Stimulated activated CD8-positive, alpha-beta memory T cell treated with anti-CD3 and anti-CD28 coated beads, Interleukin-7, amount 100 ng/mL, for 1 hour (primary cell): ENCODE data around the gene RELCH.
A peak's percentile ranks its signal among the peaks of the same experiment; 100 is the strongest.

ENCODE experiments used
- DNase-seq, 2 donors: peaks; one replicate each; pipeline ENCODE4 v3.0.0-alpha.2; 2020; ENCODE audit warnings: low read depth in 2 of 2

Gene RELCH

DNA sequence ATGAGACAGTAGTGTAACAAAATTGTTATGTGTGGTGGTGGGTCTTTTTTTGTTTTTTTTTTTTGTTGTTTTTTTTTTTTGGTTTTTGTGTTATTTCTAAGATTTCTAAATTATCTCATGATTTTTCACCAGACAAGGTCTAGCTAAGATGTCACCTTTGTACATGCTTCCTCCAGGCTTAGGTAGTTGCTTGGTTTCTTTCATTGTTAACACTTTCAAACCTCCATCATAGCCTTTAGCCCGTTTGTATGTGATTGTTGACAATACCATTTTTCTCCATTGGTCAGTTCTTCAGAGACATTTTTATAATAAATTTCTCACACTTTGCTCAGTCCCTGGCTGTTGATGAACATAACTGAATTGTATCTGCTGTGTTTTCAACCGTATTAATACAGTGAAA, 2.2 kb downstream of the RELCH start:
- no peak for DNase-seq

DNA sequence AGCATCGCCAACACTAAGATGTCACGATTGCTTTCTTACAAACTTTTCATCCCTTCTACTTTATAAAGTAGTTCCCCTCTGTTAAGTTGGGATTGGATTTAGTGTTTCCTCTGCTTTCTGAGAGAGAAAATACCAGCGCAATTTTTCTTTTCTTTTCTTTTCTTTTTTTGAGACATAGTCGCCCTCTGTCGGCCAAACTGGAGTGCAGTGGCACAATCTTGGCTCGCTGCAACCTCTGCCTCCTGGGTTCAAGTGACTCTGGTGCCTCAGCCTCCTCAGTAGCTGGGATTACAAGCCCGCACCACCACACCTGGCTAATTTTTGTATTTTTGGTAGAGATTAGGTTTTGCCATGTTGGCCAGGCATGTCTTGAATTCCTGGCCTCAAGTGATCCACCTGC, 9.0 kb downstream of the RELCH start:
- DNase-seq = no peak

- no peak for DNase-seq
These were observed 9.9 kb downstream of the RELCH start for GRCh38 chr18:62196980-62197379.

- no peak for DNase-seq
These were observed 11.2 kb downstream of the RELCH start for GRCh38 chr18:62198259-62198658.

DNA sequence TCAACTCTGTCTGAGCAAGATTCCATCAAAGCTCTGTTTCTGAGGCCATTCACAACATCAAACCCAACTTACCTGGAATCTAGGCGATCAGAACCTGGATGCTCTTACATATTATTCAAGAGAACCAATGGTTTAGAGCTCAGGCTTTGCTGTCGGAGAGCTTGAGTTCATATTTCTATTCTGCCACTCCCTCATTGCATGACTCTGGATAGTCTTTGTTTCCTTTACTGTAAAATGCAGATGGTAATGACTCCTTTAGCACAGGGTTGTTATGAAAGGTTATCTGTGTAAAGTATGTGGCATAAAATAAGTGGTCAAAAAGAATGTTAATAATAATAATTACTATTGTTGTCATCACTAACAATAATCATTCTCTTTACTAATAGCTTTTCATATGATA, 12.6 kb downstream of the RELCH start:
- DNase-seq = no peak

GRCh38 chr18:62200121-62200914, 13.3 kb downstream of the RELCH start:
- DNase-seq = no peak

GRCh38 chr18:62201870-62202269, 14.8 kb downstream of the RELCH start:
- DNase-seq = no peak

- DNase-seq = no peak
These were observed 18.8 kb downstream of the RELCH start for GRCh38 chr18:62205824-62206223.

- no peak for DNase-seq
These were observed 19.5 kb downstream of the RELCH start for GRCh38 chr18:62206593-62206992.

- DNase-seq = no peak
These were observed 22.0 kb downstream of the RELCH start for GRCh38 chr18:62209046-62209445.

GRCh38 chr18:62210138-62210537, 23.1 kb downstream of the RELCH start:
- no peak for DNase-seq

GRCh38 chr18:62211325-62211828, 24.3 kb downstream of the RELCH start:
- DNase-seq = no peak

DNA sequence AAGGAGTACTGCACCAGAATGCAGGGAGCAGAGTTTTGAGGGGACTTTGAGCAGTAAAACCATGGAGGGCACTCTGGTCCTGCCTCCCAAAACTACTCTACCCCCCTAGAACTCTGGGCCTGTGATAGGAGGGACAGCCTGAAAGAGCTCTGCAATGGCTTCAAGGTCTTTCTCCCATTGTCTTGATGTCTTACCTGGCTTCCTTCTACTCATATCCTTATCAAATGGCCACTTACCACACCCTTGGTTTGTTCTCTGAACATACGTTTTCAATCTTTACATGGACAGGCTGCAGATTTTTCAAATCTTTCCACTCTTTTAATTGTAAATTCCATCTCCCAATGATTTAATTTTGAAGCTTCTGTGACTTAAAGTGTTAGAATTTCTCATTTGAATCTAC, 27.7 kb downstream of the RELCH start:
- no peak for DNase-seq

- DNase-seq = no peak
These were observed 37.2 kb downstream of the RELCH start for GRCh38 chr18:62224229-62224628.

- DNase-seq = no peak
These were observed 39.0 kb downstream of the RELCH start for GRCh38 chr18:62226047-62226446.

- no peak for DNase-seq
These were observed 49.2 kb downstream of the RELCH start for GRCh38 chr18:62236252-62236651.

DNA sequence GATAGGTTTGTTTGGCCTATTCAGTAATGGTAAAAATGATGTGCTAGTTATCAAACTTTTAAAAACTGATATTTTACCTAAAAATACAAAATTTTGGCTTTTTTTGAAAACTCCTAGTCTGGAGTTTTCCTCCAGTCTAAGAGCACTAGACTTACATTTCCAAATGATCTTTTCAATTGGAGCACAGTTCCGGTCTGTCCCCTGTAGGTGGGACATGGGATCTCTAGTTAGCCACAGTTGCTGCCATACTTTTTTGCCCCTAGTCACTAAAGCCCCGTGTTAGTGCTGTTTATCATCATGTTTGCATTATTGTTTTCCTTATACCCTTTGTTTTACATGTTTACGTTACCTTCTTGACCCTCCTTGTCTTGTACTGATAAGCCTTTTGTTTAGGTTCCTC, 52.4 kb downstream of the RELCH start:
- DNase-seq = no peak

DNA sequence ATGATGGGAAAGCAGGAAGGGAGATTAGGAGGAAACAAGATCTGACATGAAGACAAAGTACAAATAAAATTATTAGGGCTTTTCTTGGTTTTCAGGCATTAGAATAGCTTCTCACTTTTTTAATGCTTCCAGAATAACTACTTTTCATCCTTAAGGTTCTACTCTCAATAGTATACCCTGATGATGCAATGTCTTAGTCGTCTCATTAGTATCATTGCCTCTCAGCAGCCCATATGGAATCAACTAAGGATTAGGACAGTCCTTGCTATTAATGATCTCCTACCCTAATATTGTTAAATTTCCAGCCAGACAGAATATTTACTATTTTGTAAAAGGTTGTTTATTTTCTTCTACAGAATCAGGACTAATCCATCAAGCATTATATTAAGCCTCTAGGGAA, 55.9 kb downstream of the RELCH start:
- no peak for DNase-seq

DNA sequence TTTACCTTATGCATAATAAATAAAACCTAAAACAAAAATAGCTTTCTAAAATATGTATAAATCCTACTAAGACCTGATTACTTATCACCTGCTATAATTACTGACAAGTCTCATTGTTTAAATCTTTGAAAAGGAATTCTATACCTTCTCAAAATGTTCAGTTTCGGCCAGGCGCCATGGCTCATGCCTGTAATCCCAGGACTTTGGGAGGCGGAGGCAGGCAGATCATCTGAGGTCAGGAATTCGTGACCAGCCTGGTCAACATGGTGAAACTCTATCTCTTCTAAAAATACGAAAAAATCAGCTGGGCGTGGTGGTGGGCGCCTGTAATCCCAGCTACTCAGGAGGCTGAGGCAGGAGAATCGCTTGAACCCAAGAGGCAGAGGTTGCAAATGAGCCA, 58.1 kb downstream of the RELCH start:
- no peak for DNase-seq

DNA sequence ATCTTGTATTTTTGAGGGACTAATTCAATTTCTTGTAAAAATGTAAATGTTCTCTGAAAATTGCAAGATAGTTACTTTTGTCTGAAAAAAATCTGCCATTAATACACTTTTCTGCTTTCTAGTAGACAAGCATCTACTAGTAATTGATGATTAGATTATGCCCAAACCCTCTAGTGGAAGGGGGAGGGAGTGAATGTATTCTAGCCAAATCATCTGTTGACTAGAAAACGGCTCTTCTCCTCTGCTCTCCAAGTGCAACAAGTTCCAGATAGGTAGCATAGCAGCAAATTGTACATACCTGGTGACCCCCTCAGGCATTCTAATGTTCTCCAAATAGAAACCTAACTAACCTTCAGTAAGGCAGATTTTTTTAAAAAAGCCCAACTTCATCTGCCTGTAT, 58.6 kb downstream of the RELCH start:
- no peak for DNase-seq

- no peak for DNase-seq
These were observed 61.3 kb downstream of the RELCH start for GRCh38 chr18:62248313-62248712.

GRCh38 chr18:62249478-62250097, 62.5 kb downstream of the RELCH start:
- peak; percentile 33 to 49 for DNase-seq

DNA sequence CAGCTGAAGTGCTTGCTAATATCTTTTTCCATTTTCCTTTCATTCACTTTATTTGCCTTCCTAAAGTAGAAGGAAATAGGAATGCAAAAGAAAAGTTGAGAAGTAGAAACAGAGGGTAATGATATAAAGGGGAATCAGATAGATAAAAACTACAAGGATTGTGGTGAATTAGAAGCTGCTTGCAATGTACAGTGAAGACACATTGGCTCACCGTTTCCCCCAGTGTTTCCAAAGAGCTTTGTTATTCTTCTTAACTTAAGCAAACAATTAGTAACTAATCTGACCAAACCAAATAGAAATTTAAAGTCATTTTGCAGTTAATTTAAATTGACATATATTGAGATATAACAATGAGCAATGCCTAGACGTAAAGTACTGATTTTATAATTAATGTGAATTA, 63.4 kb downstream of the RELCH start:
- no peak for DNase-seq
